Measurements from ENCODE around the gene PDS5A.
"Not testable (repeated sequence)": the region's sequence is repeated elsewhere in the genome, so short reads cannot be mapped to it uniquely, and the experiment has no call there.

The PDS5A gene

GRCh38 chr4:39947417-39947816 lies 30.3 kb downstream of the PDS5A start:
- Histone ChIP-seq H3K36me3 (peaks cover 21% of the 10 kb centered on the region), H3K4me3 (ENCODE audit: low read depth, low read length) (no peak overlapping the region), H3K27me3 (ENCODE audit: insufficient read depth, low read depth, severe bottlenecking) (no peaks in the 10 kb centered on the region), H3K27ac (no peak overlapping the region), H3K9me3 (ENCODE audit: severe bottlenecking) (no peaks in the 10 kb centered on the region)
- no peak for TF ChIP-seq CTCF (IDR thresholded peaks at IDR 0.05; ENCODE audit: low read depth, low read length)
- DNase-seq: no peak

- H3K9me3 ChIP-seq (ENCODE audit: severe bottlenecking); DNase-seq; H3K27ac ChIP-seq; H3K27me3 ChIP-seq (ENCODE audit: insufficient read depth, low read depth, severe bottlenecking); H3K4me3 ChIP-seq (ENCODE audit: low read depth, low read length): not testable (repeated sequence)
- H3K36me3 ChIP-seq: peaks cover 11% of the 10 kb centered on the region
These were observed 33.5 kb downstream of the PDS5A start for GRCh38 chr4:39944245-39944644.

- H3K36me3 ChIP-seq: peaks cover 19% of the 10 kb centered on the region
- H3K4me3 ChIP-seq (ENCODE audit: low read depth, low read length): no peak overlapping the region
- TF ChIP-seq CTCF (IDR thresholded peaks at IDR 0.05; ENCODE audit: low read depth, low read length): no peak
- no peaks in the 10 kb centered on the region for H3K27me3 ChIP-seq (ENCODE audit: insufficient read depth, low read depth, severe bottlenecking)
- no peak overlapping the region for H3K27ac ChIP-seq
- no peak for DNase-seq
- H3K9me3 ChIP-seq (ENCODE audit: severe bottlenecking): no peaks in the 10 kb centered on the region
These were observed 35.2 kb downstream of the PDS5A start for GRCh38 chr4:39942507-39942906.

- Histone ChIP-seq H3K36me3 (peaks cover 17% of the 10 kb centered on the region), H3K4me3 (ENCODE audit: low read depth, low read length) (no peak overlapping the region), H3K27me3 (ENCODE audit: insufficient read depth, low read depth, severe bottlenecking) (no peaks in the 10 kb centered on the region), H3K9me3 (ENCODE audit: severe bottlenecking) (no peaks in the 10 kb centered on the region), H3K27ac (no peak overlapping the region)
- TF ChIP-seq CTCF (IDR thresholded peaks at IDR 0.05; ENCODE audit: low read depth, low read length): no peak
- DNase-seq: no peak
These were observed 36.0 kb downstream of the PDS5A start for GRCh38 chr4:39941682-39942217.

GRCh38 chr4:39937683-39938268 lies 39.9 kb downstream of the PDS5A start:
- Histone ChIP-seq H3K4me3 (ENCODE audit: low read depth, low read length) (no peak overlapping the region), H3K27me3 (ENCODE audit: insufficient read depth, low read depth, severe bottlenecking) (no peaks in the 10 kb centered on the region), H3K9me3 (ENCODE audit: severe bottlenecking) (no peaks in the 10 kb centered on the region), H3K27ac (no peak overlapping the region), H3K36me3 (peaks cover 23% of the 10 kb centered on the region)
- no peak for TF ChIP-seq CTCF (IDR thresholded peaks at IDR 0.05; ENCODE audit: low read depth, low read length)
- DNase-seq: no peak

- Histone ChIP-seq H3K36me3 (peaks cover 30% of the 10 kb centered on the region), H3K4me3 (ENCODE audit: low read depth, low read length) (no peak overlapping the region), H3K27me3 (ENCODE audit: insufficient read depth, low read depth, severe bottlenecking) (no peaks in the 10 kb centered on the region), H3K9me3 (ENCODE audit: severe bottlenecking) (no peaks in the 10 kb centered on the region), H3K27ac (no peak overlapping the region)
- DNase-seq: no peak
- no peak for TF ChIP-seq CTCF (IDR thresholded peaks at IDR 0.05; ENCODE audit: low read depth, low read length)
These were observed 40.9 kb downstream of the PDS5A start for GRCh38 chr4:39936565-39937418.
